ENCODE measurements around the gene TWF2. TPM values are rescaled to one million over a fixed set of nuclear protein-coding genes. Genes with fewer than 3 reads are reported as not detected.

Gene TWF2
- total RNA-seq, 4 donors from 2014 or later: 50.4 to 129 (median 122) TPM

GRCh38 chr3:52211268-52211891, 27.6 kb downstream of the TWF2 start:
- no peak for TF ChIP-seq CTCF (IDR thresholded peaks at IDR 0.05; ENCODE audit: low read depth)

DNA sequence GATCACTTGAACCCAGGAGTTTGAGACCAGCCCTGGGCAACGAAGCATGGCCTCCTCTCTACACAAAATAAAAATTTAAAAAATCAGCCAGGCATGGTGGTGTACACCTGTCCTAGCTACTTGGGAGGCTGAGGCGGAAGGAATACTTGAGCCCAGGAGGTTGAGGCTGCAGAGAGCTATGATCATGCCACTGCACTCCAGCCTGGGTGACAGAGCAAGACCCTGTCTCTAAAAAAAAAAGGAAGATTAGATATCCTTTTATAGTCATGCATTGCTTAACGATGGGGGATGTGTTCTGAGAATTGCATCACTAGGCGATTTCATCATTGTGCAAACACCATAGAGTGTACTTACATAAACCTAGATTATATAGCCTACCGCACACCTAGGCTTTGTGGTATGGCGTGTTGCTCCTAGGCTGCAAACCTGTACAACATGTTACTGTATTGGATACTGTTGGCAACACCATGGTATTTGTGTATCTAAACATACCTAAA, 28.4 kb downstream of the TWF2 start:
- no peak for TF ChIP-seq CTCF (IDR thresholded peaks at IDR 0.05; ENCODE audit: low read depth)

GRCh38 chr3:52210037-52210436, 28.9 kb downstream of the TWF2 start:
- TF ChIP-seq CTCF (IDR thresholded peaks at IDR 0.05; ENCODE audit: low read depth): no peak

DNA sequence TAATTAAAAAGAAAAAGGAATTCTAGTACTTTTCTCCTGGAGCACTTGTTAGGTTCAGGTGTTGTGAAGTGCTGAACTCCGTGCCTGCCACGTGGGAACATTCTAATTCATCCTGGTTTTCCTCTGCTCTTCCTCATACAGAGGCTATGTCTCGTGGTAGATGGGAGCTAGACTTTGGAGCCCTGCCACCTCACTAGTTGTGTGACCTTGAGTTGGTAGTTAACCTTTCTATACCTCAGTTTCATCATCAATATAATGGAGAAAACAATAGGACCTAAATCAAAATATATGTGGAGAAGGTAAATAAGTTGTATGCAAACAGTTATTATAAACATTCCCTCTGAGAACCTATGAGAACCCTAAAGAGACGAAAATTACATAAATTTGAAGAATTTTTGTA, 30.4 kb downstream of the TWF2 start:
- no peak for TF ChIP-seq CTCF (IDR thresholded peaks at IDR 0.05; ENCODE audit: low read depth)

DNA sequence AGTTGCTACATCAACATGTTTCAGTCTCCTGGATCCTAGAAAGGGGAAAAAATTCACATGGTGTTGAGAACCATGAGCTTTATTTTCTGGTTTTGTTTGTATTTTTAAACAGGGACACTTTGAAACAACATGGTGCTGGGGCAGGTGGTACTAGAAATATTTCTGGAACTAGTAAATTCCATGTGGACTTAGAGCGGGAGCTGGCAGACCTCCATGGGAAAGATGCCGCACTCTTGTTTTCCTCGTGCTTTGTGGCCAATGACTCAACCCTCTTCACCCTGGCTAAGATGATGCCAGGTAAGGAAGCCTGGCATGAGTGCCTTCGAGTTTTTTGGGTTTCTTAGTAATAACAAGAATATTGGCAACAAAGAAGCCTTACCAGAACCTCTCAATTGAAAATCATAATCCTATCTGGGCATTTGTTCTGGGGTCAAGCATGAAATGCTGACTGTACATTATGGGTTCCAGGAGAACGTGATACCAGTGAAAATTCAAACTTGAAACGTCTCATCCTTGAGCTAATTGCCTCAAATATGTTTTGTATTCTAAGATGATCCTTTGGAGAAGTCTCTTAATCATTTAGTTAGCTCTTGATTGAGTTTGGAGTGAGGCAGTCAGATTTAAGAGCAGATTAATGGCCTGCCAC, 33.1 kb downstream of the TWF2 start:
- TF ChIP-seq CTCF (IDR thresholded peaks at IDR 0.05; ENCODE audit: low read depth): no peak

DNA sequence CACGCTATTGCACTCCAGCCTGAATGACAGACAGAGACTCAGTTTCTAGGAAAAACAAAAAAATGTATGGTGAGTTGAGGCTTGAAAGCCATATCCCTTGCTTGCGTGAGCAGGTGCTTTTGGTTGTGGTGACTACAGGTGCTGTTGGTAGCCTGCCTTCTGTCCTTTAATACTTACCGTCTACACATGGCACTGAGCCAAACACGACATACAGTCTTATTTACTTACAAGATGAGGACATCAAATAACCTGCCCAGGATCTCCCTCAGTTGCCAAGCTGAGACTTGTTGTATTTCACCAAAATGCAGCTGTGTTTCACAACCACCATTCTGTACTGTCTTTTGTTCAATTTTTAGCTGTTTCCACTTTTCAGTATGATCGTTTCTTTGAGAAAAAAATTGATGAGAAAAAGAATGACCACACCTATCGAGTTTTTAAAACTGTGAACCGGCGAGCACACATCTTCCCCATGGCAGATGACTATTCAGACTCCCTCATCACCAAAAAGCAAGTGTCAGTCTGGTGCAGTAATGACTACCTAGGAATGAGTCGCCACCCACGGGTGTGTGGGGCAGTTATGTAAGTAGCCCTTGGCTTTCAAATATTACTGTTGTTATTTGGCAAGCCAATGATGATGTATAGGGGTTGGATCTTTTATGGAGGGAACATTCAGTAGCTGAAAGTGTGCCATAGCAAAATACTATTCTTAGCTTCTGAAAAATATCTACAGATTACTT, 34.5 kb downstream of the TWF2 start:
- TF ChIP-seq CTCF (IDR thresholded peaks at IDR 0.05; ENCODE audit: low read depth): no peak

- TF ChIP-seq CTCF (IDR thresholded peaks at IDR 0.05; ENCODE audit: low read depth): no peak
Measured at GRCh38 chr3:52203701-52204100, 35.3 kb downstream of the TWF2 start.
